22Rv1 (cell line): ENCODE results near the gene GFOD2.

Experiments
- H3K27ac ChIP-seq: fragments of 450-650 bp; 2 replicates; pipeline ENCODE4 v1.5.1; 2017
- CTCF ChIP-seq: fragments of 450-650 bp; IDR thresholded peaks from 2 replicates; pipeline ENCODE4 v1.5.1; 2017; ENCODE audit warnings: mild to moderate bottlenecking
- ZFX ChIP-seq: fragments of 450-650 bp; IDR thresholded peaks from 2 replicates; pipeline ENCODE4 v1.6.1; 2017; ENCODE audit warnings: antibody characterized with exemption, borderline replicate concordance

GFOD2 gene

GRCh38 chr16:67652578-67653127 is 66.5 kb downstream of the GFOD2 start:
- peak overlapping the region; percentile 48 for H3K27ac ChIP-seq
- TF ChIP-seq ZFX (no peak), CTCF (no peak)

GRCh38 chr16:67651847-67652246 is 67.3 kb downstream of the GFOD2 start:
- no peak overlapping the region for H3K27ac ChIP-seq
- TF ChIP-seq CTCF (no peak), ZFX (no peak)

GRCh38 chr16:67651039-67651438 is 68.1 kb downstream of the GFOD2 start:
- no peak overlapping the region for H3K27ac ChIP-seq
- TF ChIP-seq CTCF = no peak
- no peak for TF ChIP-seq ZFX

GRCh38 chr16:67650023-67650422 is 69.1 kb downstream of the GFOD2 start:
- H3K27ac ChIP-seq = no peak overlapping the region
- no peak for TF ChIP-seq CTCF
- TF ChIP-seq ZFX = no peak

- TF ChIP-seq ZFX (no peak), CTCF (no peak)
- H3K27ac ChIP-seq = no peak overlapping the region
These were observed 69.6 kb downstream of the GFOD2 start for GRCh38 chr16:67649494-67649931.

GRCh38 chr16:67648764-67649407 is 70.2 kb downstream of the GFOD2 start:
- TF ChIP-seq ZFX (no peak), CTCF (no peak)
- no peak overlapping the region for H3K27ac ChIP-seq

- TF ChIP-seq CTCF (no peak), ZFX (no peak)
These were observed 70.9 kb downstream of the GFOD2 start for GRCh38 chr16:67648088-67648763.

More at GRCh38 chr16:67648088-67648763, 70.9 kb downstream of the GFOD2 start:
- no peak overlapping the region for H3K27ac ChIP-seq
